H1 (cell line): ENCODE results near the gene KCNQ2. TPM values are rescaled to one million over a fixed set of nuclear protein-coding genes. Genes with fewer than 3 reads are reported as not detected.

Experiments
- CTCF ChIA-PET: fragments of 300-600 bp; sonication (Branson Sonifier 250); formaldehyde crosslinking; loops from one replicate; lab custom pipeline; 2021; ENCODE audit not compliant: partially characterized antibody; lab: Charles Lee
- POLR2A ChIA-PET: fragments of 300-600 bp; sonication (Branson Sonifier 250); formaldehyde crosslinking; loops from one replicate; lab custom pipeline; 2021; ENCODE audit warnings: inconsistent platforms; ENCODE audit not compliant: partially characterized antibody; lab: Charles Lee
- DNase-seq, 2 experiments: peaks; one replicate each; pipeline versions ENCODE4 v3.0.0 to v3.0.0-alpha.2; 2010 to 2022; ENCODE audit warnings: low spot score in 2 of 2, low read depth in 1 of 2, mixed read lengths in 1 of 2
- FAIRE-seq: peaks from 2 replicates; lab custom pipeline; 2011; peaks lifted over from hg19 to GRCh38; lab: Jason Lieb, UNC
- H2AFZ ChIP-seq: 2 replicates; pipeline ENCODE4 v1.8.1; 2012; ENCODE audit warnings: low read length, inconsistent platforms
- H2AK5ac ChIP-seq: 2 replicates; pipeline ENCODE4 v1.6.1; 2013; ENCODE audit warnings: low read depth, low read length
- H2BK120ac ChIP-seq: replicated peaks from 2 replicates; pipeline ENCODE3; 2013; ENCODE audit warnings: low read depth, low read length, inconsistent platforms
- H2BK12ac ChIP-seq: 2 replicates; pipeline ENCODE4 v1.6.1; 2013; ENCODE audit warnings: low read depth, low read length
- H2BK15ac ChIP-seq: 2 replicates; pipeline ENCODE4 v1.6.1; 2013; ENCODE audit warnings: low read length
- H2BK20ac ChIP-seq: 2 replicates; pipeline ENCODE4 v1.6.1; 2013; ENCODE audit warnings: low read length
- H2BK5ac ChIP-seq: 2 replicates; pipeline ENCODE4 v1.6.1; 2013; ENCODE audit warnings: low read depth, low read length
- H3K14ac ChIP-seq: 2 replicates; pipeline ENCODE4 v1.6.1; 2013; ENCODE audit warnings: inconsistent platforms; ENCODE audit not compliant: insufficient read length
- H3K18ac ChIP-seq: 2 replicates; pipeline ENCODE4 v1.6.1; 2013; ENCODE audit warnings: low read length; ENCODE audit errors: extremely low read depth
- H3K23ac ChIP-seq: 2 replicates; pipeline ENCODE4 v1.6.1; 2013; ENCODE audit warnings: inconsistent platforms; ENCODE audit not compliant: insufficient read length
- H3K23me2 ChIP-seq: 2 replicates; pipeline ENCODE4 v1.6.1; 2013; ENCODE audit warnings: low read depth, low read length
- H3K27ac ChIP-seq: 2 replicates; pipeline ENCODE4 v1.6.1; 2011; ENCODE audit warnings: low read depth, low read length, inconsistent platforms
- H3K27me3 ChIP-seq, 4 experiments: replicated peaks in 1 of 4; 1 replicate in 1 of 4; 2 replicates in 3 of 4; pipeline versions ENCODE4 v1.6.1 to v1.8.1; 2011 to 2013; ENCODE audit warnings: low read length in 3 of 4, mild to moderate bottlenecking in 3 of 4, inconsistent platforms in 2 of 4, mixed read lengths in 2 of 4, moderate library complexity in 1 of 4; ENCODE audit not compliant: control insufficient read depth in 3 of 4, insufficient read depth in 3 of 4; ENCODE audit errors: extremely low read depth in 1 of 4
- H3K36me3 ChIP-seq, 4 experiments: 2 replicates each; pipeline versions ENCODE4 v1.6.1 to v1.8.1; 2011 to 2013; ENCODE audit warnings: mild to moderate bottlenecking in 4 of 4, low read length in 3 of 4, moderate library complexity in 2 of 4, control low read depth in 1 of 4, inconsistent platforms in 1 of 4; ENCODE audit not compliant: insufficient read depth in 4 of 4, control insufficient read depth in 2 of 4
- H3K4ac ChIP-seq: replicated peaks from 2 replicates; pipeline ENCODE3; 2013; ENCODE audit warnings: low read length, low read depth, mixed read lengths, inconsistent platforms; ENCODE audit not compliant: insufficient read length
- H3K4me1 ChIP-seq, 4 experiments: replicated peaks in 1 of 4; 1 replicate in 1 of 4; 2 replicates in 3 of 4; pipeline versions ENCODE4 v1.6.1 to v1.8.1; 2011 to 2013; ENCODE audit warnings: low read length in 3 of 4, inconsistent platforms in 2 of 4, mixed read lengths in 1 of 4; ENCODE audit not compliant: insufficient read depth in 4 of 4, control insufficient read depth in 3 of 4
- H3K4me2 ChIP-seq, 2 experiments: 2 replicates each; pipeline versions ENCODE4 v1.6.1 to v1.8.1; 2011 to 2013; ENCODE audit warnings: low read depth in 2 of 2, low read length in 2 of 2, control low read depth in 1 of 2, inconsistent platforms in 1 of 2, mild to moderate bottlenecking in 1 of 2; ENCODE audit not compliant: insufficient read depth in 1 of 2
- H3K4me3 ChIP-seq, 4 experiments: fragments of 200-600, 300-600 bp in 1 of 4; sonication (generic), shearing (Covaris generic), sonication (Bioruptor Twin) in 1 of 4; 2 replicates each; pipeline versions ENCODE4 v1.5.1 to v1.8.1; 2011 to 2016; ENCODE audit warnings: low read length in 4 of 4, low read depth in 3 of 4, control low read depth in 2 of 4, inconsistent platforms in 2 of 4, mild to moderate bottlenecking in 2 of 4, mixed read lengths in 1 of 4, moderate library complexity in 1 of 4; ENCODE audit not compliant: insufficient read depth in 2 of 4; ENCODE audit errors: extremely low read depth in 1 of 4
- H3K56ac ChIP-seq: replicated peaks from 2 replicates; pipeline ENCODE3; 2013; ENCODE audit warnings: low read depth, mild to moderate bottlenecking, mixed read lengths, low read length, inconsistent platforms; ENCODE audit not compliant: insufficient read length
- H3K79me1 ChIP-seq: 2 replicates; pipeline ENCODE4 v1.6.1; 2013; ENCODE audit warnings: low read depth, low read length, control low read depth
- H3K79me2 ChIP-seq, 2 experiments: 2 replicates each; pipeline versions ENCODE4 v1.6.1 to v1.8.1; 2012 to 2013; ENCODE audit warnings: low read length in 2 of 2, mild to moderate bottlenecking in 2 of 2, inconsistent platforms in 1 of 2; ENCODE audit not compliant: insufficient read depth in 2 of 2, control insufficient read depth in 1 of 2
- H3K9ac ChIP-seq, 4 experiments: replicated peaks in 1 of 4; 1 replicate in 1 of 4; 2 replicates in 3 of 4; pipeline versions ENCODE4 v1.6.1 to v1.8.1; 2011 to 2013; ENCODE audit warnings: low read depth in 3 of 4, low read length in 3 of 4, control low read depth in 2 of 4, mild to moderate bottlenecking in 2 of 4, moderate library complexity in 2 of 4, inconsistent platforms in 1 of 4; ENCODE audit errors: extremely low read depth in 1 of 4
- H3K9me3 ChIP-seq, 2 experiments: 2 replicates each; pipeline versions ENCODE4 v1.6.1 to v1.8.1; 2012 to 2013; ENCODE audit warnings: mild to moderate bottlenecking in 2 of 2, moderate library complexity in 2 of 2, control low read depth in 1 of 2, inconsistent platforms in 1 of 2, low read depth in 1 of 2, low read length in 1 of 2, mixed read lengths in 1 of 2; ENCODE audit not compliant: insufficient read depth in 2 of 2
- H4K20me1 ChIP-seq, 2 experiments: replicated peaks in 1 of 2; 2 replicates each; pipeline versions ENCODE3 to v1.8.1; 2011 to 2013; ENCODE audit warnings: inconsistent platforms in 2 of 2, low read length in 2 of 2, mild to moderate bottlenecking in 1 of 2; ENCODE audit not compliant: insufficient read depth in 2 of 2, control insufficient read depth in 1 of 2
- H4K5ac ChIP-seq: 2 replicates; pipeline ENCODE4 v1.6.1; 2013; ENCODE audit warnings: low read length, low read depth, mixed read lengths, inconsistent platforms; ENCODE audit not compliant: insufficient read length
- H4K8ac ChIP-seq: 2 replicates; pipeline ENCODE4 v1.8.0; 2013; ENCODE audit warnings: mild to moderate bottlenecking, moderate library complexity, low read length, inconsistent platforms; ENCODE audit not compliant: insufficient read depth; ENCODE audit errors: extremely low read depth
- H4K91ac ChIP-seq: replicated peaks from 2 replicates; pipeline ENCODE3; 2013; ENCODE audit warnings: low read length, mixed read lengths, inconsistent platforms; ENCODE audit not compliant: insufficient read length
- BCL11A ChIP-seq, 2 experiments: IDR thresholded peaks; one replicate each; pipeline ENCODE4 v1.6.1; 2011; ENCODE audit warnings: low read depth in 2 of 2, low read length in 2 of 2, mild to moderate bottlenecking in 2 of 2
- BRCA1 ChIP-seq: IDR thresholded peaks from 2 replicates; pipeline ENCODE4 v1.6.1; 2012; ENCODE audit warnings: low read depth, low read length, improper control_type of control experiment
- CBX5 ChIP-seq: fragments of 300-800, 300-1000 bp; sonication (generic); IDR thresholded peaks from 2 replicates; pipeline ENCODE4 v1.7.1; 2016; ENCODE audit warnings: antibody characterized with exemption, low read length, low read depth
- CEBPB ChIP-seq: IDR thresholded peaks from 2 replicates; pipeline ENCODE4 v1.6.1; 2012; ENCODE audit warnings: low read depth, low read length
- CTBP2 ChIP-seq: IDR thresholded peaks from 2 replicates; pipeline ENCODE4 v1.7.0; 2011; ENCODE audit warnings: borderline replicate concordance, mild to moderate bottlenecking, moderate library complexity, mixed read lengths, low read length; ENCODE audit not compliant: insufficient read depth, insufficient read length
- EGR1 ChIP-seq: IDR thresholded peaks from 2 replicates; pipeline ENCODE4 v1.6.1; 2011; ENCODE audit warnings: low read depth, low read length, borderline replicate concordance
- FOSL1 ChIP-seq: IDR thresholded peaks from 2 replicates; pipeline ENCODE4 v1.6.1; 2011; ENCODE audit warnings: mild to moderate bottlenecking, low read depth, low read length, moderate library complexity; ENCODE audit not compliant: insufficient read depth
- GTF2F1 ChIP-seq: IDR thresholded peaks from 2 replicates; pipeline ENCODE4 v1.6.1; 2012; ENCODE audit warnings: low read depth, low read length, improper control_type of control experiment, borderline replicate concordance
- JUN ChIP-seq: IDR thresholded peaks from 2 replicates; pipeline ENCODE4 v1.6.1; 2011; ENCODE audit warnings: low read depth, mild to moderate bottlenecking, improper control_type of control experiment, low read length
- KDM4A ChIP-seq: IDR thresholded peaks from one replicate; pipeline ENCODE4 v1.7.1; 2012; ENCODE audit warnings: low read depth, mild to moderate bottlenecking, moderate library complexity, low read length, inconsistent platforms; ENCODE audit not compliant: severe bottlenecking
- PHF8 ChIP-seq: fragments of 200-600 bp; sonication (generic); conservative IDR thresholded peaks from 2 replicates; pipeline ENCODE4 v1.7.1; 2012; ENCODE audit warnings: low read depth, mild to moderate bottlenecking, inconsistent platforms, low read length, moderate library complexity
- RBBP5 ChIP-seq: IDR thresholded peaks from 2 replicates; pipeline ENCODE4 v1.7.1; 2012; ENCODE audit warnings: low read depth, mild to moderate bottlenecking, inconsistent platforms, low read length, moderate library complexity, borderline replicate concordance
- RFX5 ChIP-seq: IDR thresholded peaks from 2 replicates; pipeline ENCODE4 v1.6.1; 2011; ENCODE audit warnings: low read depth, low read length, improper control_type of control experiment, borderline replicate concordance
- SP1 ChIP-seq: IDR thresholded peaks from 2 replicates; pipeline ENCODE4 v1.6.1; 2011; ENCODE audit warnings: low read depth, low read length
- SP2 ChIP-seq: IDR thresholded peaks from 2 replicates; pipeline ENCODE4 v1.6.1; 2012; ENCODE audit warnings: mild to moderate bottlenecking, low read length, inconsistent platforms
- TBP ChIP-seq: IDR thresholded peaks from 2 replicates; pipeline ENCODE4 v1.6.1; 2011; ENCODE audit warnings: low read depth, low read length, improper control_type of control experiment
- WGBS, 2 experiments: shearing (Covaris generic) in 1 of 2; methylation state at CpG; one replicate each; pipeline versions ENCODE4 v1.1.6 to v1.1.7; 2013 to 2015; ENCODE audit warnings: low lambda C conversion rate in 2 of 2, mixed read lengths in 2 of 2, inconsistent platforms in 1 of 2, low coverage in 1 of 2, missing lambda C conversion rate in 1 of 2; ENCODE audit not compliant: insufficient replicate concordance in 2 of 2, insufficient coverage in 1 of 2, insufficient read length in 1 of 2; ENCODE audit errors: extremely low coverage in 1 of 2, missing lambda C conversion rate in 1 of 2; 5-methylcytosine and 5-hydroxymethylcytosine counted together
- polyA plus RNA-seq, 7 experiments: library from polyadenylated mRNA; depleted of rRNA in 3 of 7; stranded (reverse) in 5 of 7; unstranded in 2 of 7; fragments of >200 nt in 5 of 7; fragments of 200-250 nt in 2 of 7; gene quantifications; 1 replicate in 5 of 7; 2 replicates in 1 of 7; 4 replicates in 1 of 7; pipeline versions ENCODE4 v1.2.1 to v1.2.3, GENCODE V29; 2011 to 2013; ENCODE audit warnings: missing spikeins in 2 of 7, mixed read lengths in 2 of 7
- total RNA-seq: library from RNA; stranded (reverse); fragmentation: NEBNext Ultra II Directional; extraction: Animal tissue kit (Norgen Biotek cat#: 25700); gene quantifications from 2 replicates; pipeline ENCODE4 v1.2.1, GENCODE V29; 2021

KCNQ2 gene
- total and polyA plus RNA-seq, 2 of the 8 experiments (the other 6 are each of a cell fraction or from before 2014, with no cell fraction given) = 82.6 to 243 TPM

GRCh38 chr20:63375438-63375837 lies 97.0 kb downstream of the KCNQ2 start:
- no CpG with 5 or more reads among the region's 3 CpGs for WGBS, 2 experiments
- H3K9me3 ChIP-seq = no peaks in the 10 kb centered on the region
- H3K56ac ChIP-seq = no peak overlapping the region
- no peak overlapping the region for H2BK120ac ChIP-seq
- CTCF ChIA-PET = interaction anchor here (0.6 to 1.6 kb wide), 2 partner anchors 12 to 162 kb away, joined by 3 to 4 read pairs; partner anchors contain the start of gene PTK6
- DNase-seq (no peak), FAIRE-seq (no peak)
- no peak overlapping the region for H3K9ac ChIP-seq
- H3K27ac ChIP-seq = no peak overlapping the region
- H3K36me3 ChIP-seq = no peaks in the 10 kb centered on the region
- H3K18ac ChIP-seq = no peak overlapping the region
- H3K23ac ChIP-seq = no peak overlapping the region
- no peak overlapping the region for H2AFZ ChIP-seq
- H3K4me3 ChIP-seq = no peak overlapping the region
- no peak overlapping the region for H2BK12ac ChIP-seq
- H2BK20ac ChIP-seq = no peak overlapping the region
- no peaks in the 10 kb centered on the region; the same call in none of the 2 replicates for H3K23me2 ChIP-seq
- no peak overlapping the region for H2AK5ac ChIP-seq
- H2BK5ac ChIP-seq = no peak overlapping the region
- no peak overlapping the region for H3K4me2 ChIP-seq
- H3K14ac ChIP-seq = no peak overlapping the region
- H3K4ac ChIP-seq = no peak overlapping the region
- peaks cover 0 to 2% (median 0%) of the 10 kb centered on the region in 4 experiments; a peak in 1 of 7 replicates for H3K27me3 ChIP-seq
- no peak overlapping the region for H4K5ac ChIP-seq
- no peak overlapping the region for H4K91ac ChIP-seq
- POLR2A ChIA-PET = no interaction called here
- no peaks in the 10 kb centered on the region for H3K79me2 ChIP-seq
- peaks cover 3 to 21% (median 14%) of the 10 kb centered on the region in 4 experiments for H3K4me1 ChIP-seq
- H3K79me1 ChIP-seq = no peaks in the 10 kb centered on the region
- no peaks in the 10 kb centered on the region for H4K20me1 ChIP-seq
- H2BK15ac ChIP-seq = no peak overlapping the region
- H4K8ac ChIP-seq = no peak overlapping the region
- TF ChIP-seq TBP = no peak
- TF ChIP-seq CBX5 = no peak
- TF ChIP-seq BCL11A (IDR thresholded peaks at IDR 0.05; ENCODE audit: low read depth in 2 of 2, low read length in 2 of 2) = no peak
- TF ChIP-seq EGR1 = no peak
- no peak for TF ChIP-seq BRCA1
- no peak for TF ChIP-seq FOSL1
- no peak for TF ChIP-seq CTBP2
- no peak for TF ChIP-seq SP1
- TF ChIP-seq GTF2F1 = no peak
- TF ChIP-seq CEBPB = no peak
- no peak for TF ChIP-seq RBBP5
- TF ChIP-seq JUN = no peak
- TF ChIP-seq RFX5 = no peak
- TF ChIP-seq SP2 = no peak
- no peak for TF ChIP-seq KDM4A
- TF ChIP-seq PHF8 = no peak
